GM19395 (cell line): Measurements from ENCODE around the gene DNM2.
"Not testable (repeated sequence)": the region's sequence is repeated elsewhere in the genome, so short reads cannot be mapped to it uniquely, and the experiment has no call there.

Experiments
- ATAC-seq: cut with Tn5 transposase; IDR thresholded peaks from one replicate; pipeline ENCODE4 v1.9.1; 2021; ENCODE audit warnings: mild to moderate bottlenecking, moderate library complexity; ENCODE audit not compliant: unreplicated experiment

The DNM2 gene

DNA sequence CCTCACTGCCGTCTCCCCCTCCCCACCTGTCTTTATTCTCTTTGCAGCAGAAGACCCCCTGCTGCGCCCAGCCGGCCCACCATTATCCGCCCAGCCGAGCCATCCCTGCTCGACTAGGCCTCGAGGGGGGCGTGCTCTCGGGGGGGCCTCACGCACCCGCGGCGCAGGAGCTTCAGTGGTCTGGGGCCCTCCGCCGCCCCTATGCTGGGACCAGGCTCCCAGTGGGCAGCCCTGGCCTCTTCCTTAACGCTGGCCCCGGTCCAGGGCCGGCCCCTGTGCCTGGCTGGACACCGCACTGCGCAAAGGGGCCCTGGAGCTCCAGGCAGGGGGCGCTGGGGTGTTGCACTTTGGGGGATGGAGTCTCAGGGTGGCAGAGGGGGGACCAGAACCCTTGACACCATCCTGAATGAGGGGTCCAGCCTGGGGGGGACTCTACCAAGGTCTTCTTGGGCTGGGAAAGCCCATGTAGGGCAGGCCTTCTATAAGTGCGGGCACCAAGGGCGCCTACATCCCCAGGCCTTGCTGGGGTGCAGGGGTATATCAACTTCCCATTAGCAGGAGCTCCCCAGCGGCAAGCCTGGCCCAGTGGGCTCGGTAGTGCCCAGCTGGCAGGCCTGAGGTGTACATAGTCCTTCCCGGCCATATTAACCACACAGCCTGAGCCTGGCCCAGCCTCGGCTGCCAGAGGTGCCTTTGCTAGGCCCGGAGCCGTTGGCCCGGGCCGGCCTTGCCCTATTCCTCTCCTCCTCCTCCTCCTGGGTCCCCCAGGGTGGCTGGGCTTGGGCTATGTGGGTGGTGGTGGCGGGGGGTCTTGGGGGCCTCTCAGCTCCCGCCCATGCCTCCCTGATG is 113.3 kb downstream of the DNM2 start:
- no peak for ATAC-seq

DNA sequence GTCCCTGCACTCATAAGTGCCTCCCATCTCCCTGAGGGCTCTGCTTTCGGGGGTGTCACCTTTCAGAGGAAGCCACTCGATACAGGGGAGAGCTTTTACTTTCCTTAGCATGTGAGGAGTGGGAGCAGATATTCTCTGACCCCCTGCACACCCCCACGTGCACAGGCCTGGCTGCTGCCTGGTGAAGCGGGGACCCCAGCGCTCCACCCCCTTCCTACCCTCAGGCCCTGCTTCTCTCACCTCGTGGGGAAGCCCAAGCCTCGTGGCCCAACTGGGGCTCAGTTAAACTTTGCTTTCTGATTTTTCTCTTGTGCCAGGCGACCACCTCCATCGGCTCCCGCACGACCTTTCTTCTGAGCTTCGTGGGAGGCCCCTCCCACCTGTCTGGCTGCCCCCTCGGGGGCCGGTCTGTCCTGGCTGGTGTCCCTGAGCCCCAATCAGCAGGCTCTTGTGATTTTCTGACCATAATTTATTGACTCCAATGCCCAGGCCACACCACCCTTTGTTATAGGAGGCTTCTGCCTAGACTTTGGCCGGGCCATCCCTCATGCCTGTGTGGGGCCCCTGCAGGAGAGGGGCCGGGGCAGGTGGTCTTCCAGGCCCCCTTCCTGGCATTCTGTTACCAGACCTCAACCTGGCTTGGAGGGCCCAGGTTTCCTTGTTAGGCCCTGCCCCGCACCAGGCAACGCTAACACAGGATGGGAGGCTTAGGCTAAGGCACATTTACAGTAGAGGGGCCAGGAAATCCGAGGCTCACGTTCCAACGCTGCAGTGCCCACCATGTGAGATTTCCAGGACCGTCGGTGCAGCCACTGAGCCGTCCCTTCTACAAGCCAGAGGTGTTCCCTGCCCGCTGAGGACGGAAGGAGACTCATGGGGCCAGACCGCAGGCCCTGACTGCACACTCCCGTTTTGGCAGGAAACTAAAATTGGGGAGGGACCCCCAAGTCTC is 114.4 kb downstream of the DNM2 start:
- ATAC-seq: no peak

DNA sequence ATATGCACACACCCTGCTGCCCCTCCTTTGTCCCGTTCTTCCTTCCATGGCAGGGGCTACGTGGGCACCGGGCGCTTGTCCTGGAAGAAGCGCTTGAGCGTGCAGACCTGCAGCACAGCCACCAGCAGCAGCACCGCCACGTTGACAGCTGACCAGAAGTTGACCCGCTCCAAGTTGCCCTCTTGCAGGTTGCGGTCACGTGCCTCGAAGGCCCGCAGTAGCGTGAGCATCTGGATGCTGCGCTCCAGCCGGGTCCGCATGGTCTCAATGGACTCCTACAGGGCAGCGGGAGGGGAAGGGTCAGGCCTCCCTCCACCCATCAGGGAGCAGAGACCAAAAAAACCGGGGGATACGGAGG is 115.0 kb downstream of the DNM2 start:
- no peak for ATAC-seq

DNA sequence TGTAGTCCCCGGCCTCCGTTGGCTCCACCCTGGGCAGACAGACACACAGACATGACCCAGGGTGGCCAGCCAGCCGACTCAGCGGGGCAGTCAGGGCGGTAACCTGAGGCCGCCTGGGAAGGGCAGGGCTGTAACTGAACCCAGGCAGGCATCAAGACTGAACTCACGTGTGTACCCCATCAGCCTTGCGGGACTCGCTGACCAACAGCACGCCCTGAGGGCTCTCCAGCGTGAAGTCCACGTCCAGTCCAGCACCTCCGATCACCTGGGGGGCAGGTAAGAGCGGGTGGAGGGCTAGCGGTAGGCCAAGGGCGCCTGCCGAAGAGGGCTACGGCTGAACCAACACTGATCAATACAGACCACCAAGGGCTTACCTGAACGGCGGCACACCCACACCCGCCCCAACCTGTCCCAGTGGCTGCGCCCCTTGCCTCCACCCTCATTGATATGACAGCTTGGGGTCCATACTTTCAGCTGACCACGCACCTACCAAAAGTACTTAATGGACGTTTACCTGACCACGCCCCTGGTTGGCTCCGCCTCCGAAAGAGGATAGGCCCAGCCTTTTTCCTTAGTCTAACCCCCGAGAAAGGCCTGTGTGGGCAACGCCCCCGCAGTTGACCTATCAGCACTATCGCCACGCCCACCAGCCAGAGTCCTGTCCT is 117.3 kb downstream of the DNM2 start:
- no peak for ATAC-seq

DNA sequence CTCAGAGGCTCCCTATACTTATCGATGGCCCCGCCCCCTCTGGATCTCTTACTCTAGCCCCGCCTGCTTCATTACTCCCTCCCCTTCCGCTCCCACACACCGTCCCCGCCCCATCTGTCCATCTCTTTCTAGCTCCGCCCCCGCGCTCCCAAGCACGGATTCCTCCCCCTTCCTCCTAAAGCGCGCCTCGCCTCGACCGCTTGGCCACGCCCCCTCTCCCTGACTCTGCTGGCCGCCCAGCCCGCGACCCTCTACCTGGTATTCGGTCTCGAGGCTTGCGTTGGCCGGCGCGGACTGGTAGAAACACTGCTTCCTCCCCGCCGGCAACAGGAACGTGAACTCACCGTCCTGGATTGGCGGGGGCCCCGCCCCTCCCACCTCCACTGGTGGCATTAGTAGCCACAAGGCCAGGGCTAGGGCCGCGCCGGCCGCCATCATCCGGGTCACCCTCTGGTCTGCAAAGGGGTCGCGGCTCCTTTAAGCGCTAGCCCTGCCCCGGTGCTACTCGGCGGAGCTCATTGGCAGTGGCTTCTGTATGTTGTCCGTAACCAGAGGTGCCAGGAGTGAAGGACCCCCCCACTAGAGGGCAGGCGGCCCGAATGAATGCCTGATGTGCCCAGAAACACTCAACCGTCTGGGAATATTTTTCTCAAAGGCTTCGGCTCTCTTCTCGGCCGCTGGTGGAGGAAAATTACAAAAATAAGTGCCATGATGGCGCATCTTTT is 118.0 kb downstream of the DNM2 start, which contains the start of gene TMED1:
Gene TMED1 (minus strand): TSS at position 459 of the 725 bp plus-strand sequence. CDS start 21 bp downstream, at position 438.
- ATAC-seq: peak; percentile 78

DNA sequence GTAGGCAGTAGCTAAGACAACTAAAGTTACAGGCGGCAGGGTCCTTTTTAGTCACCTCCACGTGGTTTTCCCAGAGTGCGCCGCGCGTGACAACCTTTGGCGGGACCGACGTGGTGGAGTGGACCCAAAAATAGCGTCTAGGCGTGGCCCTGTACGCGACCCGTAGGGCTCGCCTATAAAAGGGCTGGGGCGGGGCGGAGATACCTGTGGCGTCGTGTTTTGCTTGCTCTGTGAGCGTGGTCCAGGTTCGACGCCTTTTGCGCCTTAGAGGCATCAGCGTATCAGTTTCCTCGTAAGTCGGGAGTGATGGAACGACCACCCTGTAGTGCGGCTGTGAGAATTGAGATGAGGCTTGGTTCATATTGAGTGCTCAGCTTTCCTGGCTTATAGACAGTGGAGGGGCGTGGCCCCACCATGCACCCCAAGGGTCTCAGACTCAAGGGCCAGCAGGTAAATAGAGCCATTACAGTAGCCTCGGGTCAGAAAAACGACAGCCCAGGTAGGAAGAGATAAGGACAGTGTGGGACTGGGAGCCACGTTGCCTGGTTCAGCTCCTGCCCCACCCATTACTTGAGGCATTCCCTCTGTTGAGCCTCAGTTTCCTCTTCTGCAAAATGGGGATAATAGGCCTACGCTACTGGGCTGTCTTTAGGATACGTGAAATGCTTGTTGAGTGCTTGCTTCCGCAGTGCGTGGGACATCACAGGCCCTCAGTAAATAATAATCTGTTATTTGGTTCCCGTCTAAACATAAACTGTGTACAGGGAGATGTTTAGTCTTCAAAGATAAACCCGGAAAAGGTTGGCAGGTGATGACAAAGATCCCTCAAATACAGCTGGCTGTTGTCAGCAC is 118.8 kb downstream of the DNM2 start:
- no peak for ATAC-seq

DNA sequence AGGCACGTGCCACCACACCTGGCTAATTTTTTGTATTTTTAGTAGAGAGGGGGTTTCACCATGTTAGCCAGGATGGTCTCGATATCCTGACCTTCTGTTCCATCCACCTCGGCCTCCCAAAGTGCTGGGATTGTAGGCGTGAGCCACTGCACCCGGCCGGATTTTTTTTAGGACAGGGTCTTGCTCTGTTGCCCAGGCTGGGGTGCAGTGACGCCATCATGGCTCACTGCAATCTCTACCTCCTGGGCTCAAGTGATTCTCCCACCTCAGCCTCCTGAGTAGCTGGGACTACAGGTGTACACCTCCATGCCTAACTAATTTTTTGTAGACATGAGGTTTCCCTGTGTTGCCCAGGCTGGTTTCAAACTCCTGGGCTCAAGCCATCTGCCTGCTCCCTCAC is 119.8 kb downstream of the DNM2 start:
- ATAC-seq: not testable (repeated sequence)

DNA sequence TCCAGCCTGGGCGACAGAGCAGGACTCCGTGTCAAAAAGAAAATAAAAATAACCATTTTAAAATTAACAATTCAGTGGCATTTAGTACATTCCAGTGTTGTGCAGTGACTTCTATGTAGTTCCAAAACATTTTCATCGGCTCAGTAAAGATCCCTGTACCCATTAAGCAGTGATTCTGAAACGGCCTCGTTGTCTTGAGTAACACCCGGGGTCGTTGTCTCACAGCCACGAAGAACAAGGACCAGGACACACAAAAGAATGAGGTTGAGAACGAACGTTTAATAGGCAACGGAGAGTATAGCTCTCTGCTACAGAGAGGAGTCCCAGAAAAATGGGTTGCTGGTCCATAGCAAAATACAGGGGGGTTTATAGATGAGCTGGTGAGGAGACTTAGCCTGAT is 120.5 kb downstream of the DNM2 start:
- no peak for ATAC-seq

DNA sequence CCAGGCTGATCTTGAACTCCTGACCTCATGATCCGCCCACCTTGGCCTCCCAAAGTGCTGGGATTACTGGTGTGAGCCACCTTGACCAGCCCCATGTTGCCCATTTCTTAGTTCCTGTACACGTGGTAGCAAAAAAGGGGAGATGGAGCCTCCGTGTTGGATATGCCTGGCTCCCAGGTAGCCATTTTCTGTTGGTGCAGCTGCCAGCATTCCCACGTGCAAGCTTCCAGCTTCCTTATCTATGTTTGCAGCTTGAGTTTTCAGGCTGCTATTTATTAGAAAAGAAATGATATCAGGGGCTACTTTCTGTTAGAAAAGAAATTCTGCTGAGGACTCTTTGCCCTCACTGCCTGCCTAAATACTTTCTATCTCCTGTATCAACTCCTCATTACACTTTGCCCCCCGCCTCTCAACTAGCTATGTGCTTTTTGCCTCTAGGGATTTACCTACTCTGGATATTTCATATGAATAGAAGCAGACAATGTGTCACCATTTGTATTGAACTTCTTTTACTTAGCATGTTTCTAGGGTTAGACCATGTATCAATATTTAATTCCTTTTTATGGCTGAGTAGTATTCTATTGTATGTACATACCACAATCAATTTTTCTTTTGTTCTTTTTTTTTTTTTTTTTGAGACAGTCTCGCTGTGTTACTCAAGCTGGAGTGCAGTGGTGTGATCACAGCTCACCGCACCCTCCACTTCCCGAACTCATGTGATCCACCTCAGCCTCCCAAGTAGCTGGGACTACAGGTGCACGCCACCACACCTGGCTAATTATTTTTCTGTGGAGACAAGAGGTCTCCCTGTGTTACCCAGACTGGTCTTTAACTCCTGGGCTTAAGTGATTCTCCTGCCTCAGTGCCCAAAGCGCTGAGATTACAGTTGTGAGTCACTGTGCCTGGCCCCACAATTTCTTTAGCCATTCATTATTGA is 121.5 kb downstream of the DNM2 start:
- ATAC-seq: no peak

DNA sequence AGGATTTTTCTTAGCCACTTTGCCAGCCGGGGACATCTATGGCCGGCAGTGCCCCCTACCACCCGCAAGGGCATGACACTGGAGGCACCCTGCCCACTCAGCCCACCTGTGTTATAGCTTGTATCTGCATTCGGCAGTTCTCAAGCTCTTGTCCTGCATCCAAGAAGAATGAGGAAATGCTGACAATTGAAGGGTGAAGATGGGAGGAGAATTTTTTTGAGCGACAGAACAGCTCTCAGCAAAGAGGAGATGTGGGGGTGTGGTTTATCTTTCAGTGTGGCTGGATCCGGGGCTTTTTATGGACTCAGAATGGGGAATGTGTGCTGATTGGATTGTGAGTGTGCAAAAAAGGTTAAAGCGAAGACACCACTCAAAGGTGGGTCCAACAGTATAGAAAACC is 124.9 kb downstream of the DNM2 start:
- ATAC-seq: no peak

DNA sequence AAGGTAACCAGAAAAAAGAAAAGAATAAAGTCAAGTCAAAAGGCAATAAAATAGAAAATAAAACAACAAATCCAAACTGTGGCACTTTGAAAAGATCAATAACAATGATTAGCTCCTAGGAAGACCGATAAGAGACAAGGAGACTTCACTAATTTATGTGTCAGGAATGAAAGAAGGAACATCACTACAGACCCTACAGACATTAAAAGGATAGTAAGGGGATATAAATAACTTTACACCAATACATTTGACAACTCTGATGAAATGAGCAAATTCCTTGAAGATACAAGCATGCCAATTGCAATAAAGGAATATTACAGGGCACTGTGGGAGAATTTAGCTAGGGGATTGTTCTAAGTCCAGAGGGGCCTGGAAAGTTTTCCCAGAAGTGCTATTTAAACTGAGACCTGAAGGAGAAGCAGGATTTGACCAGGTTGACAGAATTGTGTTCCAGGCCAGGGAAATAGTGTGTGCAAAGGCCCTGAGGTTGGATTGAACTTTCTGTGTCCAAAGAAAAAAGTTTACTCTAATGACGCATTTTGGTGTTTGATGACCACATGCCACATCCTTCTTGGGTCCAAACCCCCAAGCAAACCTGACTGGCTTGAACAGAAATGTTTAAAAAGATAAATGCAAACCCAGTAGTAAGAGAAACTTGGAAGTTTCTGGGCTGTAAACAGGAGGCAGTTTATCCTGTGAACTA is 128.8 kb downstream of the DNM2 start:
- no peak for ATAC-seq

DNA sequence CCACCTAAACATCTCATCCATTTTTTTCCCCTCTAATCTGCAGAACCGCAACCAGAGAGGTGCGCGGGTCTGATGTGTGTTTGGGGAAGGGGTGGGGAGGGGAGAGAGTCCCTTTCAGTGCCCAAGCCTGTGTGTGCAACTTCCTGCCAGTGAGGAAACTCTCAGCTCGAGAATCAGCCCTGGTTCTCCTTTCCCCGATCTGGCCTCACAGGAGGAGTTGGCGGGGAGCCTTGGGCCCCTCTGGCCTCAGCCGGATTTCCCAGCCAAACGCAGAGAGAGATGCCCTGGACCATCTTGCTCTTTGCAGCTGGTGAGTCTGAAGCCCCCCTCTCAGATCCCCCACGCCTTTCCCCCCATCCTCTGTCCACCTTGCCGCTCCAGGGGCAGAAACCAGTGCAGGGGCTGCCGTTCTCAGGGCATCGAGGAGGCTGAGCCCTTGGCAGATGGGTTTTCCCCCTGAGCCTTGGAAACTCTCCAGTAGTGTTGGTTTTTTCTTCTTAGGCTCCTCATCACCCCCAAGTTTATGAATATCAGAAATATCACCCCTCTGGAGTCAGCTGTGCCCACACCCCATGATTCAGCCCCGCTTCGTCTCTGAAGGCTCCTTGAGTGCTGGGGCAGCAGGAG is 130.5 kb downstream of the DNM2 start, which contains the start of gene C19orf38:
Gene C19orf38 (plus strand): TSS at position 186 of the 627 bp plus-strand sequence. CDS start 94 bp downstream, at position 280.
- ATAC-seq: no peak

DNA sequence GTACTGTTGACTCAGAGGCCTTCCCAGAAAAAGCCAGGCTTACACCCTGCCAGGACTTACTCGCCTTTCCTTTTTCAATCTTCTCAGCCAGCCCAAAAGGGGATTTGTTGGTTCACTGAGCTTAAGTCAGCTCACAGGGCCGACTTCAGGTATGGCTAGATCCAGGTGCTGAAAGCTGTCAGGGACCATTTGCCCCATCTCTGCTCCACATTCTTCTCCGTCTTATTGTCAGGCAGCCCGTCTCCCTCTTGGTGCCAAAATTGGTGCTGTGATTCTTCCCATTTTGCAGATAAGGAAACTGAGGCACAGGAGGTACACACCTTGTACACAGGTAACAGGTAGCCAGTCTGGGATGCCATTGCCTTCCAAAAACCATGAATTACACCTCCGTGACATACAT is 132.8 kb downstream of the DNM2 start:
- no peak for ATAC-seq

DNA sequence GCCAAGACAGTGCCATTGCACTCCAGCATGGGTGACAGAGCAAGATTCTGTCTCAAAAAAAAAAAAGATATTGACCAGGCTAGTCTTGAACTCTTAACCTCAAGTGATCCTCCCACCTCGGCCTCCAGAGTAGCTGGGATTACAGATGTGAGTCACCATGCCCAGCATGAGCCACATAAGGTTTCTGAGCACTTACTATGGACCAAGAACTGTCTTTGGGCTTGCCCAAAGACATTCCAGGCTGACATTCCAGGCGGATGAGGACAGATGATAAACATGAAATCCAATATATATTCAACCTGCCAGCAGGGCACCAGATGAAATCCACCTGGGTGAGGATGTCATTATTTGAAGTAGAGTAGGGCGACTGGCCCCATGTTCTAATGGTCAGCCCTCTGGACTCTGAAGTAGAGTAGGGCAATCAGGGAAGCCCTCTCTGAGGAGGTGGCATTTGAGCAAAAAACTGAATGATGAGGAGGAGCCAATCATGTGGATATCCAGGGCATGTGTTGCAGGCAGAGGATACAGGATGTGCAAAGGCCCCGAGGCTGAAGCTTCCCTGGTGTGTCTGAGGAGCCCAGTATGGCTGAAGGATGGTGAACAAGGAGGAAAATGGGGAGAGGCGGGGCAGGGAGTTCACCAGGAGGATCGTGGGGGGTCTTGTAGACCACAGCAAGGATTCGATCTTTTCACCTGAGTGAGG is 134.4 kb downstream of the DNM2 start:
- no peak for ATAC-seq

DNA sequence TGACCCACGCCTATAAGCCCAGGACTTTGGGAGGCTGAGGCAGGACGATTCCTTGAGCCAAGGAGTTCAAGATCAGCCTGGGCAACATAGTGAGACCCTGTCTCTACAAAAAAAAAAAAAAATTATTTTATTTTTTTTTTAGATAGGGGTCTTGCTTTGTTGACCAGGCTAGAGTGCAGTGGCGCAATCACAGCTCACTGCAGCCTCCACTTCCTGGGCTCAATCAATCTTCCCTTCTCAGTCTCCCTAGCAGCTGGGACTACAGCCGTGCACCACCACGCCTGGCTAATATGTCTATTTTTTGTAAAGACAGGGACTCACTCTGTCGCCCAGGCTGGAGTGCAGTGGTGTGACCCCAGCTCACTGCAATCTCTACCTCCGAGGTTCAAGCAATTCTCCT is 135.1 kb downstream of the DNM2 start:
- ATAC-seq: no peak

DNA sequence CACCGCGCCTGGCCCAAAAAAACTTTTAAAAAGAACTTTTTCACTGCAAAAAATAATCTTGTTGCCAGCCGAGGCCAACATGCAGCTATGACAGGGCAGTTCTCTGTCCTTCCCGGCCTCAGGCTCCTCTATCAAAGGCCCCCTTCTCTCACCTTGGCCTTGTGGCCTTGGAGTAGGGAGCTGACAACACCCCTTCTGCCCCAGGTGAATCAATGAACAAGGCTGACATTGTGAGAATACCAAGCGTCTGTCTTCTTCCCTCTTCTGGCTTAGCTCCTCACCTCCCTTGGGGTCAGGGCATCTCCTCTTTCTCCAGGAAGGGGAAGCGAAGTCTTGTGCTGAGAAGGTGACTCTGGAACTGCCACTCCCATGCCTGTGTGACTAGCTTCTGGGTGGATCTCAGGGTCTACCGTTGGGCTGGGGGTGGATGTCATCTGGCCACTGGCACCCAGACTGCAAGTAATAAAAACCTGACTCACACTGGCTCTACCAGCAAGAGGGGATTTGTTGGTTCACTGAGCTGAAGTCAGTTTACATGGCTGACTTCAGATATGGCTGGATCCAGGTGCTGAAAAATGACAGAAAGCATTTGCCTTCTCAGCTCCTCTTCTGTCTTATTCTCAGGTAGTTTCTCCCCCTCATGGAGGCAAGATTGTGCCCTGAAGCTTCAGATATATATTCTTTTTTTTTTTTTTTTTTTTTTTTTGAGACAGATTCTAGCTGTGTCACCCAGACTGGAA is 136.6 kb downstream of the DNM2 start:
- ATAC-seq: no peak
